Measurements from ENCODE around the gene RCSD1.
"Not testable (repeated sequence)": the region's sequence is repeated elsewhere in the genome, so short reads cannot be mapped to it uniquely, and the experiment has no call there.

The RCSD1 gene

DNA sequence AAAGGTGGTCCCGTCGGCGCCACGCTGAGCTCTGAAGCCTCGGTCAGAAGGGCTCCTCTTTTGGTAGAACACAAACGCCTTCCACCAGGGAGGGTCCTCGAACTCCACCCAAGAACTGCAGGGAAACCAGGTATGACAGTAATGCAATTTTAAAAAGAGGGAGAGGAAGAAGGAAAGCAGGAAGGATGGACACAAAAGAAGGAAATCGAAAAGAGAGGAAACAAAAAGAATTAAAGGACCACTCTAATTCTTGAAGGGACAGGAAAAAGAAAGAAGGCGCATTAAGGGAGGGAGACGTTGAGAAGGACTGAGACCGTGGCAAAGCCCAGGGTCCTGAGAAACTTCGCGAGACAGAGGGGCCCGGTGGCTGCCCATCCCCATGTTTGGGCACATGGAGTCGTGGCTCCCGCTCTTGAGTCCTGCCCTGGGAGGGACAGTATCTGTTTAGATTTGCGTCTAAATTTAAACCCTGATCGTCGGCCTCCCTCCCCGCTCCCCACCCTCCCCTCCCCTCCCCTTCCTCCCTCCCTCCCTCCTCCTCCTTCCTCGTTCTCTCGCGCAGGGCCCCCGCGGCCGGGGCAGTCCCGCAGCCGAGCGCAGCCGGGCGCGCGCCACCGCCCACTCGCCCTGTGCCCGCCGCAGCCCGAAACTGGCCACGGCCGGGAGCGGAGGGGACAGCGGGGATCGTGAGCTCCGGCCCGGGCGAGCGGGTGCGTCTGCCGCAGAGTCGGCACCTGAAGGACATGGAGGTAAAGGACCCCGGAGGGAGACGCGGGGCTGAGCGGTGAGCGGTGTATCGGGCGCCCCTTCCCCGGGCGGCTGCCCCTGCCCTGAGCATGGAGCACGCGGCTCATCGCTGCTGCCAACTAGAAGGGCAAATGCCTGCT is at the start of gene RCSD1:
TSS of gene RCSD1 (plus strand) at position 552 of the 887 bp plus-strand sequence. CDS start at position 744, 192 bp downstream.
- peak in 1 of 2 donors; percentile 20 for DNase-seq (ENCODE audit: low read depth in 2 of 2)

DNA sequence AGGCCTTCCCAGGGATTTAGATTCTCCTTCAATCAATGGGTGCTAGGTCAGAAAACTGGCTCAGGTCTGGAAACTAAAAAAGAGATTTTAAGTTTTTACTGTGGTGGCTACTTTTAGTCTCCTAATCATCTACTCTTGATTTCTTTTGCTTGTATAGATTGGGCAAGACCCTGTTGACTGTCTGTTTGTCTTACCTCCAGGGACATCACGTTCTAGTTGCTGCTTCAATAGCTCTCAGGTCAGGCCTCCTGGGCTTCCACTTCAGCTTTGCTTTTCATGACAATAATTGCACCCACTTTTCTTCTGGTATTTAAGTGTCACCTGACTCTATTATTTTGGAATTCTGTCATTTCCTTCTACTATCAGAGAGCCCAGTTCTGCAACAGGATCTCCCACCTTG is 48.0 kb upstream of the RCSD1 start:
- DNase-seq (ENCODE audit: low read depth in 2 of 2): no peak

DNA sequence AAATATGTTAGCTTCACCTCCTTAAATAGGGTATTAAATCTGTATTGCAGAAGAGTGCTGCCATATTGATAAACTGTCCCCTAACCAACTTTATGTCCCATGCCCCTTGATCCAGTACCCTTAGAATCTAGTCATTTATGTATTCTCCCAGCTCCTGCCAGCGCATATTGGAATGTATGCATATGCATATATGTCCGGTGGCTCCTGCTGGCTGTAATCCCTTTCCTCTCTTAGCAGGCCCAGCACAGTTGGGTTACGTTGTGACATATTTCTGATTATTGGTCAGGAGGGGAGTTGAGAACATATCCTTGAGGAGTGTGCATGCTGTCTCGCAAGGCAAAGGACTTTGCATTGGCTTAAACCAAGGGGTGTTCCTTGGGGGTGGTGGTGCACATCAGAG is 47.3 kb upstream of the RCSD1 start:
- DNase-seq (ENCODE audit: low read depth in 2 of 2): no peak

DNA sequence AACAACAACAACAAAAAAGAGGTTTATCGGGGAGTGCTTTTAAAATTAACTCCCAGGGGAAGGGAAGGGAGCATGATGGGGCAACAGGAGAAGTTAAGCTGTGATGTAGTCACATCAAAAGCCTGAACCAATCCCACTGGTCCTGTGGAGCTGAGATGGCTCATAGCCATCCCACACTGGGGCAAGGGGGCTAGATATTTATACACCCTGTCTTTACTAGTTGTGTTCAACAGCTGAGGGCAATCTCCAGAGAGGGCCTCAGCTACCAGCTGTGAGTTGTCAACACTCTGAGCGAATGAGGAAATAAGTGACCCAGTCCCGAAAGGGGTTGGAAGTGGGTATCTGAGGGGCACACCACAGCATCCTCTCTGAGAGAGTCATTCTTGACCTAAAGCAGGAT is 45.5 kb upstream of the RCSD1 start:
- no peak for DNase-seq (ENCODE audit: low read depth in 2 of 2)

DNA sequence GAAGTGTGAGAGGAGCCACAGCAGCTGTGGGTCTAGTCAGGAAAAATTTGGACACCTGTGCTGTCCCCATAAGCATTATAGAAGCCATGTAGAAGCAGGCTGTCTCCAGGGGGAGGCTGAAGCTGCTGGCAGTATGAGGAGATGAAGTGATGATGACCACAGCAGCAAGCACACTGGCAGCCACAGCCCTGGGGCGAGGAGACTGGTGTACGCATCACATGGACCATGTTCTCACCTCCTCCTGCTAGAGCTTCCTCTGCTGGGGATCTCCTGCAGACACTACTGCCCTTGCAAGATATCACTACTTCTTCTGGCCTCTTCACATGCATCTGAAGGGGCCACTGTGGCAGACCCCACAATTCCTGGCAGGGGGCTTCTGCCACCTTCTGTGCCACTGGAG is 42.7 kb upstream of the RCSD1 start:
- DNase-seq (ENCODE audit: low read depth in 2 of 2): no peak

- no peak for DNase-seq (ENCODE audit: low read depth in 2 of 2)
These were observed 42.2 kb upstream of the RCSD1 start for GRCh38 chr1:167587872-167588271.

DNA sequence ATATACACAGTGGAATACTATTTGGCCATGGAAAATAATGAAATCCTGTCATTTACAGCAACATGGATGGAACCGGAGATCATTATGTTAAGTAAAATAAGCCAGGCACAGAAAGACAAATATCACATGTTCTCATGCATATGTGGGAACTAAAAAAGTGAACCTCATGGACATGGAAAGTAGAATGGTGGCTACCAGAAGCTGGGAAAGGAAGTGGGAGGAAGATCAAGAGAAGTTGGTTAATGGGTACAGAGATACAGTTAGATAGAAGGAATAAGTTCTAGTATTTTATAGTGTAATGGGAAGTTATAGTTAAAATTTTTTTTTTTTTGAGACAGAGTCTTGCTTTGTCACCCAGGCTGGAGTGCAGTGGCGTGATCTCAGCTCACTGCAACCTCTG is 41.7 kb upstream of the RCSD1 start:
- no peak for DNase-seq (ENCODE audit: low read depth in 2 of 2)

GRCh38 chr1:167592475-167592874 is 37.6 kb upstream of the RCSD1 start:
- no peak for DNase-seq (ENCODE audit: low read depth in 2 of 2)

GRCh38 chr1:167593860-167594259 is 36.2 kb upstream of the RCSD1 start:
- no peak for DNase-seq (ENCODE audit: low read depth in 2 of 2)

DNA sequence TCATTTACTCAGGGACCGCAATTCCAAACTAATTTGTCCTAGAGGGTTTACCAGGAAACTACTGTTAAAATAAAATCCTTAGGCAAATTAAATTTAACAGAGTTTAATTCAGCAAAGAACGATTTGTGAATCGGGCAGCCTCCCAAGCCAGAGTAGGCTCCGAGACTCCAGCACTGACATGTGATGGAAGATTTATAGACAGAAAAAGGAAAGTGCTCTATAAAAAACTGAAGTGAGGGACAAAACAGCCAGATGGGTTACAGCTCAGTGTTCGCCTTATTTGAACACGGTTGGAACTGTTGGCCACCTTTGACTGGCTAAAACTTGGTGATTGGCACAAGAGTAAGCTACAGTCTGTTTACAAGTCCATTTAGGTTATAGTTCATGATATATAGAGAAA is 35.2 kb upstream of the RCSD1 start:
- no peak for DNase-seq (ENCODE audit: low read depth in 2 of 2)

GRCh38 chr1:167599957-167600581 is 30.0 kb upstream of the RCSD1 start:
- DNase-seq (ENCODE audit: low read depth in 2 of 2): no peak

GRCh38 chr1:167601442-167602383 is 28.3 kb upstream of the RCSD1 start:
- DNase-seq (ENCODE audit: low read depth in 2 of 2): no peak

- no peak for DNase-seq (ENCODE audit: low read depth in 2 of 2)
These were observed 27.2 kb upstream of the RCSD1 start for GRCh38 chr1:167602840-167603239.

DNA sequence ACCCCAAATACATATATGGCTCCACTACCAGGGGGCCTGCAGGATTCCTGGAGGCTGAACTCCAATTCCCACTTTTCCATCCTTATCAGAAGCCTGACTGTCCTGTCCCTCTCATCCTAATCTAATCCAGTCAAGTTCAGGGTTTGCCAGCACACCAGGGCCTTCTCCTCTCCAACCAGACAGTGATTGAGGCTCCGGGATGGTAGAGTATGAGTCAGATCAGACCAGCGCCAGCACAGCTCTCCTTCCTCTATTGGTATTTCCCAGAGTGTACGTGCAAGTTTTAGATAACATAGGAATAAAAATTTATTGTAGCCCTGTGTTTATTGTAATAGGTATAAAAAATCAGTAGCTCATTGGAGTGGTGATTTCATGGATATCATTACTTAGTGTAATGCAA is 24.5 kb upstream of the RCSD1 start:
- DNase-seq (ENCODE audit: low read depth in 2 of 2): no peak

GRCh38 chr1:167611983-167612382 is 18.0 kb upstream of the RCSD1 start:
- DNase-seq (ENCODE audit: low read depth in 2 of 2): no peak

DNA sequence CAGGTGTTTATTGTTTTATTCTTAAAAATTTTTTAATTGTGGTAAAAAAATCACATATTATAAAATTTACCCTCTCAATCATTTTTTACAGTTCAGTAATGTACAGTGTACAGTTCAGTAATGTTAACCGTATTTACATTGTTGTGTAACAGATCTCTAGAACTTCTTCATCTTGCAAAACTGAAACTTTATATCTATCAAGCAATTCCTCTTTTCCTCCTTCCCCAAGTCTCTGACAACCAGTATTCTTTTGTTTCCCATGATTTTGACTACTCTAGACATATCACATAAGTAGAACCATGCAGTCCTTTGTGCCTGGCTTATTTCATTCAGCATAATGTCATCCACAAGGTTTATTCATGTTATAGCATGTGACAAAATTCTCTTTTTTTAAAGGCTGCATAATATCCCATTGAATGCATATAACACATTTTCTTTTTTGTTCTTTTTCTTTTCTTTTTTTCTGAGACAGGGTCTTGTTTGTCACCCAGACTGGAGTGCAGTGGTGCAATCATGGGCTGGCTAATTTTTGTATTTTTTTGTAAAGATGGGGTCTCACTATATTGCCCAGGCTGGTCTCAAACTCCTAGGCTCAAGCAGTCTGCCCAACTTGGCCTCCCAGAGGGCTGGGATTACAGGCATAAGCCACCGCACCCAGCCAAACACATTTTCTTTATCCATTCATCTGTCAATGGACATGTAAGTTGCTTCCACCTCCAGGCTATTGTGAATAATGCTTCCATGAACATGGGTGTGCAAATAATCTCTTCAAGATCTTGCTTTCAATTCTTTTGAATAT is 17.2 kb upstream of the RCSD1 start:
- DNase-seq (ENCODE audit: low read depth in 2 of 2): no peak

GRCh38 chr1:167613984-167614383 is 16.0 kb upstream of the RCSD1 start:
- not testable (repeated sequence) for DNase-seq (ENCODE audit: low read depth in 2 of 2)

- DNase-seq (ENCODE audit: low read depth in 2 of 2): no peak
These were observed 15.2 kb upstream of the RCSD1 start for GRCh38 chr1:167614851-167615250.

DNA sequence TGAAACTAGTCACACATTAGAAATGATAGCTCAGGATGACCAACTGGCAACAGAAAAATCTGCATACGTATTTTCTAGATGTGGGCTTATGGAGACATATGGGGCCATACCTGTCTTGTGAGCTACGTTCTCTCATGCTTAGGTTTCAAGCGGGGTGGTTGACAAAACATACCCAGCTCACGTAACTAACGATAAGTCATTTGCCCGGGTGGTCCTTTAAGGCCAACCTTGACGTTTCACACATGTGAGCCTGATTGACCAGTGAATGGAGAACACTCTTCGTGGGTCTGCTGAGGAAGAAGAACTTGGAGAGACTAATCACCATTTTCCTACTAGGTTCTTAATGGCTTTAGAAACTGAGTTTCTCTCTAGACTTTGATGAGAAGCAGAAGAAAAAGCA is 13.5 kb upstream of the RCSD1 start:
- no peak for DNase-seq (ENCODE audit: low read depth in 2 of 2)

DNA sequence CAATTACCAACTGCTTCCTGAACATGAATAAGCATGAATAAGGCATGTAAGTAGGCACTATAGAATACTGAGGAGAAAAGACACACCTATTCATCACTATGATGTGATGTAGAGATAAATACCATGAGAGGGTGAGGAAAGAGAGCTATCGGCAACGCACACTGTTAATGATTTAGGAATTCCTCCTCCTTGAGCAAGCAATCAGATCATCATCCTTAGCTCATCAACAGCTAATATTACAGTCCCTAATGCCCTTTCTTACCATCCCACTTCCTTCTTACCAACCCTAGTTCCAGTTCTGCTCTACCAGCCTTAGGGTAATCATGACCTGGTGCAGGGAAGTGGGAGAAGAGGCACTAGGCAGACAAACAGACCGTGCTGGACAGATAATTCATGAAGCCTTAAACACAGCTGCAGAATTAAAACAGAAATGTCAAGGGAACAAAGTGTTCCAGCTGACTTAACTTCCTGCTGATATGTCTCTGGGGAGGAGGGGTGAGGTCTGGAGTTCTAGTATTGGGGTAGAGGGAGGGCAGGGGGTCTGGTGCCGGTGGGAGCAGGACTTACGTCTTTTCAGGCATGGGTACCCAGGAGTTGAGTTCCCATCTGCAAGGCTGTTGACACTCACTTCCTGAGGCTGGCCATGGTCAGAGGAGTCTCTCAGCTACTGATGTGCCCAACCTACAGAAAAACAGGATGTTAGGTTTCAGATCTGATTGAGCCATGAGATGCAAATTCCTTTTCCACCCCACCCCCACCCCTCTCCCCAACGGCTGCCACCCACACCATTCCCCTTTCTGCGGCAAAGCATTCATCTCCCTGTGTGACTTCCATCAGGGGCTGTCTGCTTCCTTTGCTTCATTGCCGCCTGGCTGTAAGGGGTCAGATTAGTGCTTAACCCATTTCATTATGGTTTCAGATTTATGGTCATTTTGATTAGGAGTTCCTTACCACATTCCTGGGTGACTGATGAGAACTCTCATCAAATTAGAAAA is 12.6 kb upstream of the RCSD1 start:
- no peak for DNase-seq (ENCODE audit: low read depth in 2 of 2)

Data from stimulated activated CD4-positive, alpha-beta T cell treated with anti-CD3 and anti-CD28 coated beads, Interleukin-1b, Interleukin-23, amount 100 ng/mL, for 1 hour (primary cell).